Activated CD4-positive, alpha-beta T cell treated with anti-CD3 and anti-CD28 coated beads for 36 hours (primary cell): ENCODE results near the gene HNRNPA3. TPM values are rescaled to one million over a fixed set of nuclear protein-coding genes. Genes with fewer than 3 reads are reported as not detected.

Experiments
- ATAC-seq: fragments of 200-7000 bp; cut with Tn5 transposase; one replicate; pipeline ENCODE4 v1.10.0; 2021; ENCODE audit warnings: mild to moderate bottlenecking, moderate library complexity
- CTCF ChIA-PET: fragments of 350-600 bp; sonication (Branson Sonifier 250); formaldehyde crosslinking; loops from one replicate; lab custom pipeline; 2021; ENCODE audit warnings: antibody characterized with exemption; lab: Charles Lee
- POLR2A ChIA-PET: fragments of 350-600 bp; sonication (Branson Sonifier 250); formaldehyde crosslinking; loops from one replicate; lab custom pipeline; 2021; ENCODE audit warnings: antibody characterized with exemption, inconsistent platforms; lab: Charles Lee
- DNase-seq: peaks from one replicate; pipeline ENCODE4 v3.0.0-alpha.2; 2020
- H3K27ac Mint-ChIP-seq: one replicate; pipeline ENCODE4 v1.8.0; 2021; ENCODE audit warnings: mixed read lengths
- H3K27me3 Mint-ChIP-seq: one replicate; pipeline ENCODE4 v1.8.0; 2021; ENCODE audit warnings: mixed read lengths
- H3K36me3 Mint-ChIP-seq: one replicate; pipeline ENCODE4 v1.8.0; 2021; ENCODE audit warnings: low read depth, mixed read lengths
- H3K4me1 Mint-ChIP-seq: one replicate; pipeline ENCODE4 v1.8.0; 2021; ENCODE audit warnings: mixed read lengths
- H3K4me3 Mint-ChIP-seq: one replicate; pipeline ENCODE4 v1.8.0; 2021; ENCODE audit warnings: mild to moderate bottlenecking, moderate library complexity, mixed read lengths
- H3K9me3 Mint-ChIP-seq: one replicate; pipeline ENCODE4 v1.8.0; 2021; ENCODE audit warnings: low read depth, mixed read lengths
- intact Hi-C, 2 experiments: fragments of 100-400 bp; cut with DNase I in 1 of 2; cut with micrococcal nuclease in 1 of 2; formaldehyde crosslinking; loops; one replicate each; pipeline versions ENCODE4 v1.14.2 to v1.15.1; 2022 to 2024; cut with DNase I, micrococcal nuclease
- total RNA-seq, 2 experiments: library from RNA; stranded (reverse); gene quantifications; one replicate each; pipeline ENCODE4 v1.2.3, GENCODE V29; 2021

Gene HNRNPA3
- total RNA-seq, 2 experiments from 2014 or later, result 200 to 290 TPM

GRCh38 chr2:177231270-177231669, 18.7 kb downstream of the HNRNPA3 start:
- ChIA-PET CTCF (interaction anchor here (1.1 to 2.9 kb wide), 7 partner anchors 9 to 185 kb away, joined by 3 to 10 read pairs (median 3); no protein-coding TSS in a partner anchor), POLR2A (interaction anchor here (1.6 kb wide), 1 partner anchor 33 kb away, joined by 7 read pairs; the partner anchor contains the start of gene NFE2L2)
- Mint-ChIP-seq H3K27ac (peak overlapping the region; percentile 85), H3K9me3 (no peaks in the 10 kb centered on the region), H3K27me3 (no peaks in the 10 kb centered on the region), H3K36me3 (peaks cover 65% of the 10 kb centered on the region), H3K4me1 (peaks cover 46% of the 10 kb centered on the region), H3K4me3 (no peak overlapping the region)
- intact Hi-C loops, result no loop called here
- ATAC-seq (no peak), DNase-seq (no peak)

- H3K36me3 Mint-ChIP-seq, result peaks cover 62% of the 10 kb centered on the region
- ChIA-PET POLR2A (interaction anchor here (1.6 kb wide), 1 partner anchor 32 kb away, joined by 7 read pairs; the partner anchor contains the start of gene NFE2L2), CTCF (interaction anchor here (1.1 to 2.9 kb wide), 5 partner anchors 8 to 67 kb away, joined by 3 to 10 read pairs (median 5); no protein-coding TSS in a partner anchor)
- ATAC-seq (no peak), DNase-seq (no peak)
- no peaks in the 10 kb centered on the region for H3K27me3 Mint-ChIP-seq
- peaks cover 49% of the 10 kb centered on the region for H3K4me1 Mint-ChIP-seq
- H3K27ac Mint-ChIP-seq, result peak overlapping the region; percentile 74
- H3K4me3 Mint-ChIP-seq, result no peak overlapping the region
- intact Hi-C loops, result no loop called here
- no peaks in the 10 kb centered on the region for H3K9me3 Mint-ChIP-seq
These were observed 19.6 kb downstream of the HNRNPA3 start for GRCh38 chr2:177232098-177232704.

- Mint-ChIP-seq H3K4me1 (peaks cover 55% of the 10 kb centered on the region), H3K36me3 (peaks cover 56% of the 10 kb centered on the region)
- POLR2A ChIA-PET, result interaction anchor here (0.6 kb wide), 1 partner anchor 64 kb away, joined by 3 read pairs; no protein-coding TSS in a partner anchor
These were observed 21.7 kb downstream of the HNRNPA3 start for GRCh38 chr2:177234267-177234666.

GRCh38 chr2:177235855-177236437, 23.4 kb downstream of the HNRNPA3 start:
- POLR2A ChIA-PET, result no interaction called here
- intact Hi-C loops, result no loop called here
- Mint-ChIP-seq H3K9me3 (no peaks in the 10 kb centered on the region), H3K27ac (peak overlapping the region; percentile 38), H3K27me3 (no peaks in the 10 kb centered on the region), H3K36me3 (peaks cover 50% of the 10 kb centered on the region), H3K4me3 (no peak overlapping the region), H3K4me1 (peaks cover 59% of the 10 kb centered on the region)
- CTCF ChIA-PET, result interaction anchor here (0.7 to 1.2 kb wide), 4 partner anchors 22 to 71 kb away, joined by 3 to 5 read pairs (median 4); no protein-coding TSS in a partner anchor
- no peak for ATAC-seq
- DNase-seq, result no peak

More at GRCh38 chr2:177234267-177234666, 21.7 kb downstream of the HNRNPA3 start:
- no peak for ATAC-seq
- Mint-ChIP-seq H3K9me3 (no peaks in the 10 kb centered on the region), H3K4me3 (no peak overlapping the region), H3K27me3 (no peaks in the 10 kb centered on the region), H3K27ac (peak overlapping the region; percentile 75)
- intact Hi-C loops, result no loop called here
- CTCF ChIA-PET, result interaction anchor here (1.3 kb wide), 1 partner anchor 99 kb away, joined by 3 read pairs; no protein-coding TSS in a partner anchor
- DNase-seq, result no peak

GRCh38 chr2:177237932-177238331, 25.3 kb downstream of the HNRNPA3 start:
- Mint-ChIP-seq H3K36me3 (peaks cover 47% of the 10 kb centered on the region), H3K27me3 (no peaks in the 10 kb centered on the region), H3K27ac (peak overlapping the region; percentile 72), H3K9me3 (no peaks in the 10 kb centered on the region), H3K4me3 (no peak overlapping the region), H3K4me1 (peaks cover 66% of the 10 kb centered on the region)
- no peak for DNase-seq
- no peak for ATAC-seq
- ChIA-PET POLR2A (no interaction called here), CTCF (interaction anchor here (0.7 to 2.9 kb wide), 4 partner anchors 11 to 73 kb away, joined by 3 to 22 read pairs (median 4); partner anchors contain the start of gene NFE2L2)
- intact Hi-C loops, result no loop called here

GRCh38 chr2:177239053-177239452, 26.5 kb downstream of the HNRNPA3 start:
- CTCF ChIA-PET, result interaction anchor here (0.7 to 3.0 kb wide), 6 partner anchors 8 to 485 kb away, joined by 3 to 22 read pairs (median 5); partner anchors contain the start of gene NFE2L2
- H3K4me1 Mint-ChIP-seq, result peaks cover 74% of the 10 kb centered on the region
- intact Hi-C loops, result no loop called here
- POLR2A ChIA-PET, result interaction anchor here (1.1 to 1.8 kb wide), 3 partner anchors 24 to 74 kb away, joined by 3 to 8 read pairs (median 4); partner anchors contain the start of gene NFE2L2
- no peak for DNase-seq
- H3K27ac Mint-ChIP-seq, result peak overlapping the region; percentile 72
- no peaks in the 10 kb centered on the region for H3K9me3 Mint-ChIP-seq
- ATAC-seq, result no peak
- H3K36me3 Mint-ChIP-seq, result peaks cover 47% of the 10 kb centered on the region
- no peaks in the 10 kb centered on the region for H3K27me3 Mint-ChIP-seq
- H3K4me3 Mint-ChIP-seq, result no peak overlapping the region

GRCh38 chr2:177239932-177240630, 27.5 kb downstream of the HNRNPA3 start:
- H3K4me1 Mint-ChIP-seq, result peaks cover 80% of the 10 kb centered on the region
- H3K4me3 Mint-ChIP-seq, result peak overlapping the region; percentile 4
- intact Hi-C loops, result loop anchor here (1.0 to 5.0 kb wide), 2 partner anchors 23 to 33 kb away; no protein-coding TSS in a partner anchor
- DNase-seq (peak; percentile 57), ATAC-seq (peak; percentile 86)
- POLR2A ChIA-PET, result interaction anchor here (0.7 to 1.8 kb wide), 8 partner anchors 11 to 75 kb away, joined by 3 to 8 read pairs (median 4); partner anchors contain the start of gene NFE2L2
- peak overlapping the region; percentile 94 for H3K27ac Mint-ChIP-seq
- H3K27me3 Mint-ChIP-seq, result no peaks in the 10 kb centered on the region
- CTCF ChIA-PET, result interaction anchor here (0.7 to 3.0 kb wide), 9 partner anchors 9 to 1239 kb away, joined by 3 to 22 read pairs (median 4); partner anchors contain the start of gene NFE2L2
- H3K9me3 Mint-ChIP-seq, result no peaks in the 10 kb centered on the region
- H3K36me3 Mint-ChIP-seq, result peaks cover 48% of the 10 kb centered on the region

- H3K4me3 Mint-ChIP-seq, result peak overlapping the region; percentile 1
- no peaks in the 10 kb centered on the region for H3K9me3 Mint-ChIP-seq
- intact Hi-C loops, result loop anchor here in 1 of 2 experiments (5.0 kb wide), 1 partner anchor 34 kb away; no protein-coding TSS in a partner anchor
- H3K36me3 Mint-ChIP-seq, result peaks cover 41% of the 10 kb centered on the region
- H3K27me3 Mint-ChIP-seq, result no peaks in the 10 kb centered on the region
- ChIA-PET POLR2A (interaction anchor here (1.0 to 1.1 kb wide), 2 partner anchors 22 to 26 kb away, joined by 3 read pairs; no protein-coding TSS in a partner anchor), CTCF (interaction anchor here (1.0 to 3.0 kb wide), 7 partner anchors 11 to 92 kb away, joined by 4 to 10 read pairs (median 5); partner anchors contain the start of gene NFE2L2)
- no peak for DNase-seq
- peaks cover 86% of the 10 kb centered on the region for H3K4me1 Mint-ChIP-seq
- ATAC-seq, result no peak
- peak overlapping the region; percentile 94 for H3K27ac Mint-ChIP-seq
These were observed 29.1 kb downstream of the HNRNPA3 start for GRCh38 chr2:177241711-177242120.

GRCh38 chr2:177242121-177242987, 29.8 kb downstream of the HNRNPA3 start:
- DNase-seq (no peak), ATAC-seq (no peak)
- CTCF ChIA-PET, result interaction anchor here (1.2 to 1.8 kb wide), 4 partner anchors 13 to 78 kb away, joined by 4 to 5 read pairs (median 4); partner anchors contain the start of gene NFE2L2
- intact Hi-C loops, result loop anchor here in 1 of 2 experiments (5.0 kb wide), 1 partner anchor 35 kb away; no protein-coding TSS in a partner anchor
- Mint-ChIP-seq H3K4me3 (peak overlapping the region; percentile 1), H3K4me1 (peaks cover 88% of the 10 kb centered on the region), H3K36me3 (peaks cover 38% of the 10 kb centered on the region), H3K27ac (peak overlapping the region; percentile 94), H3K27me3 (no peaks in the 10 kb centered on the region), H3K9me3 (no peaks in the 10 kb centered on the region)
- POLR2A ChIA-PET, result no interaction called here

- Mint-ChIP-seq H3K9me3 (no peaks in the 10 kb centered on the region), H3K27ac (peak overlapping the region; percentile 94), H3K27me3 (no peaks in the 10 kb centered on the region), H3K36me3 (peaks cover 37% of the 10 kb centered on the region), H3K4me3 (no peak overlapping the region), H3K4me1 (peaks cover 90% of the 10 kb centered on the region)
- no peak for ATAC-seq
- POLR2A ChIA-PET, result no interaction called here
- CTCF ChIA-PET, result interaction anchor here (0.8 to 1.8 kb wide), 2 partner anchors 20 to 260 kb away, joined by 4 to 10 read pairs; no protein-coding TSS in a partner anchor
- DNase-seq, result no peak
- intact Hi-C loops, result loop anchor here in 1 of 2 experiments (5.0 kb wide), 1 partner anchor 36 kb away; no protein-coding TSS in a partner anchor
These were observed 30.5 kb downstream of the HNRNPA3 start for GRCh38 chr2:177243073-177243472.
